Testis (tissue), 2 donors: ENCODE data around the gene APBB1.

Experiments
- CTCF ChIP-seq, 3 experiments: fragments of 450-650 bp in 2 of 3; fragments of 200-600 bp in 1 of 3; sonication (generic) in 1 of 3; IDR thresholded peaks; one replicate each; pipeline ENCODE4 v1.5.1; 2016 to 2019; ENCODE audit warnings: antibody characterized with exemption in 3 of 3, mild to moderate bottlenecking in 2 of 3, moderate library complexity in 1 of 3
- POLR2A ChIP-seq: fragments of 450-650 bp; IDR thresholded peaks from one replicate; pipeline ENCODE4 v1.6.1; 2017; ENCODE audit warnings: antibody characterized with exemption, mild to moderate bottlenecking, moderate library complexity

- no peak for TF ChIP-seq POLR2A
- no peak for TF ChIP-seq CTCF (IDR thresholded peaks at IDR 0.05)
Observed at GRCh38 chr11:6387811-6388599, 30.9 kb downstream of the APBB1 start.
